Neuronal stem cell (in vitro differentiated cells): ENCODE results near the gene GPR12.

Experiments
- DNase-seq: peaks from one replicate; pipeline ENCODE4 v3.0.0-alpha.2; 2013; ENCODE audit warnings: low spot score
- H2AFZ ChIP-seq: one replicate; pipeline ENCODE4 v1.6.1; 2013; ENCODE audit warnings: mild to moderate bottlenecking, low read length, inconsistent platforms
- H2AK5ac ChIP-seq: 2 replicates; pipeline ENCODE4 v1.6.1; 2013; ENCODE audit warnings: low read depth, mild to moderate bottlenecking, inconsistent platforms, low read length, moderate library complexity, mixed read lengths
- H2BK120ac ChIP-seq: 2 replicates; pipeline ENCODE4 v1.6.1; 2013; ENCODE audit warnings: low read depth, mild to moderate bottlenecking, inconsistent platforms, low read length, moderate library complexity, mixed read lengths
- H2BK12ac ChIP-seq: one replicate; pipeline ENCODE4 v1.6.1; 2013; ENCODE audit warnings: low read length, inconsistent platforms
- H2BK15ac ChIP-seq: 2 replicates; pipeline ENCODE4 v1.6.1; 2013; ENCODE audit warnings: mild to moderate bottlenecking, low read length, inconsistent platforms, mixed read lengths
- H2BK5ac ChIP-seq: one replicate; pipeline ENCODE4 v1.6.1; 2013; ENCODE audit warnings: inconsistent platforms, mild to moderate bottlenecking, low read length, moderate library complexity
- H3K14ac ChIP-seq: one replicate; pipeline ENCODE4 v1.6.1; 2013; ENCODE audit warnings: low read length, inconsistent platforms
- H3K18ac ChIP-seq: 2 replicates; pipeline ENCODE4 v1.6.1; 2013; ENCODE audit warnings: low read length, inconsistent platforms
- H3K23ac ChIP-seq: 2 replicates; pipeline ENCODE4 v1.6.1; 2013; ENCODE audit warnings: low read depth, mild to moderate bottlenecking, mixed read lengths, low read length, inconsistent platforms; ENCODE audit not compliant: poor library complexity
- H3K27ac ChIP-seq: replicated peaks from 3 replicates; pipeline ENCODE4 v1.5.1; 2013; ENCODE audit warnings: low read length, inconsistent platforms
- H3K27me3 ChIP-seq, 3 experiments: 2 replicates each; pipeline ENCODE4 v1.6.1; 2013; ENCODE audit warnings: low read length in 3 of 3, mild to moderate bottlenecking in 2 of 3, inconsistent platforms in 1 of 3, low read depth in 1 of 3, mixed read lengths in 1 of 3, moderate library complexity in 1 of 3; ENCODE audit not compliant: control insufficient read depth in 3 of 3, insufficient read depth in 3 of 3
- H3K36me3 ChIP-seq, 2 donors: replicated peaks in 1 of 2; 2 replicates each; pipeline ENCODE4 v1.6.1; 2013; ENCODE audit warnings: low read length in 2 of 2; ENCODE audit not compliant: control insufficient read depth in 2 of 2, insufficient read depth in 2 of 2
- H3K4ac ChIP-seq: 2 replicates; pipeline ENCODE4 v1.6.1; 2013; ENCODE audit warnings: inconsistent platforms, mild to moderate bottlenecking, low read length, moderate library complexity
- H3K4me1 ChIP-seq, 2 donors: 1 replicate in 1 of 2; 2 replicates in 1 of 2; pipeline ENCODE4 v1.6.1; 2013; ENCODE audit warnings: low read length in 2 of 2, low read depth in 1 of 2; ENCODE audit not compliant: control insufficient read depth in 2 of 2, insufficient read depth in 1 of 2
- H3K4me2 ChIP-seq: one replicate; pipeline ENCODE4 v1.6.1; 2013; ENCODE audit warnings: mild to moderate bottlenecking, low read length, inconsistent platforms; ENCODE audit not compliant: insufficient read depth, poor library complexity, severe bottlenecking
- H3K4me3 ChIP-seq, 2 donors: 2 replicates each; pipeline ENCODE4 v1.5.1; 2013; ENCODE audit warnings: low read length in 2 of 2, mild to moderate bottlenecking in 2 of 2, inconsistent platforms in 1 of 2, moderate library complexity in 1 of 2
- H3K79me1 ChIP-seq: one replicate; pipeline ENCODE4 v1.6.1; 2013; ENCODE audit warnings: low read depth, mild to moderate bottlenecking, inconsistent platforms, low read length, moderate library complexity
- H3K9ac ChIP-seq: one replicate; pipeline ENCODE4 v1.6.1; 2013; ENCODE audit warnings: mild to moderate bottlenecking, low read depth, low read length, inconsistent platforms; ENCODE audit not compliant: poor library complexity
- H3K9me3 ChIP-seq, 2 donors: replicated peaks in 1 of 2; 2 replicates each; pipeline versions ENCODE3 to v1.6.1; 2013; ENCODE audit warnings: low read length in 2 of 2, mild to moderate bottlenecking in 2 of 2, inconsistent platforms in 1 of 2, low read depth in 1 of 2, mixed read lengths in 1 of 2, moderate library complexity in 1 of 2; ENCODE audit not compliant: control insufficient read depth in 2 of 2, insufficient read depth in 1 of 2
- H4K8ac ChIP-seq: one replicate; pipeline ENCODE4 v1.6.1; 2013; ENCODE audit warnings: low read depth, mild to moderate bottlenecking, inconsistent platforms, low read length, moderate library complexity
- H4K91ac ChIP-seq: one replicate; pipeline ENCODE4 v1.6.1; 2013; ENCODE audit warnings: low read length, low read depth, mild to moderate bottlenecking, inconsistent platforms; ENCODE audit not compliant: poor library complexity
- WGBS, 2 donors: extraction: QIAGEN DNeasy Blood & Tissue Kit; methylation state at CpG; one replicate each; pipeline ENCODE4 v1.1.7; 2013; ENCODE audit warnings: missing lambda C conversion rate in 2 of 2, mixed read lengths in 1 of 2; ENCODE audit not compliant: insufficient read length in 2 of 2, insufficient replicate concordance in 1 of 2; ENCODE audit errors: extremely low coverage in 2 of 2; 5-methylcytosine and 5-hydroxymethylcytosine counted together

The GPR12 gene

GRCh38 chr13:26780411-26780810 lies 19.8 kb upstream of the GPR12 start:
- no peaks in the 10 kb centered on the region for H3K36me3 ChIP-seq
- H4K8ac ChIP-seq, result no peak overlapping the region
- H3K4me1 ChIP-seq, result peaks cover 0 to 7% of the 10 kb centered on the region in 2 donors
- no peak overlapping the region for H3K27ac ChIP-seq
- H2AFZ ChIP-seq, result no peak overlapping the region
- H3K79me1 ChIP-seq, result no peaks in the 10 kb centered on the region
- no peak for DNase-seq
- no peak overlapping the region for H2AK5ac ChIP-seq
- no peak overlapping the region for H3K4ac ChIP-seq
- H3K14ac ChIP-seq, result no peak overlapping the region
- H3K23ac ChIP-seq, result no peak overlapping the region
- H4K91ac ChIP-seq, result no peak overlapping the region
- no peaks in the 10 kb centered on the region for H3K9me3 ChIP-seq
- H2BK15ac ChIP-seq, result no peak overlapping the region
- H3K27me3 ChIP-seq, result peaks cover 0 to 13% (median 2%) of the 10 kb centered on the region in 3 experiments
- H2BK12ac ChIP-seq, result no peak overlapping the region
- no peak overlapping the region for H2BK5ac ChIP-seq
- no peak overlapping the region for H2BK120ac ChIP-seq
- no peak overlapping the region for H3K4me2 ChIP-seq
- no peak overlapping the region for H3K4me3 ChIP-seq
- no CpG with 5 or more reads among the region's 4 CpGs for WGBS, 2 donors
- H3K18ac ChIP-seq, result no peak overlapping the region
- H3K9ac ChIP-seq, result no peak overlapping the region

DNA sequence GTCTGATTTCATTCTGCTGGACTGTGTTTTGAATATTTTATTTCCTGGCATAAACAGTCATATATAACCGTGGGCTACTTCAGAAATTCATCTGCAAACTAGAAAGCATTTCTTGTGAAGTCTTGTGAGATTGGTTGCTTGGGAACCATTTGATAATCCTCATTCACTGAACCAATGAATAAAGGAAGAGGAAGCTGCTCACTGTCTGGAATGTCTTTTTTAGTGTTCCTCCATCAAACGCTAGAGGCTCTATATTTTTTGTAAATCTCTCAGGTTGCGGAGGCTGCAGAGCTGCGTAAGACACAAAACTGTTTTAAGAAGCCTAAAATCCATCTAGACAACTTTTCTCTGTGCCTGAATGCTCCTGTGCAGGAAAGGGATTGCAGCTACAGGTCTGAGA lies 18.7 kb upstream of the GPR12 start:
- H3K27me3 ChIP-seq, result peaks cover 0 to 3% (median 0%) of the 10 kb centered on the region in 3 experiments

GRCh38 chr13:26772531-26772930 lies 11.9 kb upstream of the GPR12 start:
- Histone ChIP-seq H3K9ac (no peak overlapping the region), H2BK120ac (no peak overlapping the region), H2BK12ac (no peak overlapping the region), H2AK5ac (no peak overlapping the region), H3K4me3 (no peak overlapping the region), H4K8ac (no peak overlapping the region), H2AFZ (no peak overlapping the region), H3K18ac (no peak overlapping the region), H3K4me2 (no peak overlapping the region), H3K27ac (no peak overlapping the region), H3K23ac (no peak overlapping the region), H3K36me3 (no peaks in the 10 kb centered on the region), H3K27me3 (peaks cover 0 to 12% (median 0%) of the 10 kb centered on the region in 3 experiments), H3K79me1 (no peaks in the 10 kb centered on the region), H4K91ac (no peak overlapping the region), H3K4ac (no peak overlapping the region), H3K14ac (no peak overlapping the region), H3K4me1 (no peaks in the 10 kb centered on the region), H2BK15ac (no peak overlapping the region), H3K9me3 (no peaks in the 10 kb centered on the region), H2BK5ac (no peak overlapping the region)
- no CpG with 5 or more reads among the region's 5 CpGs for WGBS, 2 donors
- no peak for DNase-seq

More for the DNA sequence above, 18.7 kb upstream of the GPR12 start:
- Histone ChIP-seq H4K91ac (no peak overlapping the region), H3K4ac (no peak overlapping the region), H3K14ac (no peak overlapping the region), H3K4me3 (no peak overlapping the region), H2AFZ (no peak overlapping the region), H3K9me3 (no peaks in the 10 kb centered on the region), H2BK5ac (no peak overlapping the region), H2BK12ac (no peak overlapping the region), H3K27ac (no peak overlapping the region), H3K4me1 (no peaks in the 10 kb centered on the region), H3K23ac (no peak overlapping the region), H3K4me2 (no peak overlapping the region), H3K9ac (no peak overlapping the region), H2AK5ac (no peak overlapping the region), H4K8ac (no peak overlapping the region), H2BK15ac (no peak overlapping the region), H2BK120ac (no peak overlapping the region), H3K36me3 (no peaks in the 10 kb centered on the region), H3K18ac (no peak overlapping the region), H3K79me1 (no peaks in the 10 kb centered on the region)
- no peak for DNase-seq
- no CpG with 5 or more reads among the region's 4 CpGs for WGBS, 2 donors

DNA sequence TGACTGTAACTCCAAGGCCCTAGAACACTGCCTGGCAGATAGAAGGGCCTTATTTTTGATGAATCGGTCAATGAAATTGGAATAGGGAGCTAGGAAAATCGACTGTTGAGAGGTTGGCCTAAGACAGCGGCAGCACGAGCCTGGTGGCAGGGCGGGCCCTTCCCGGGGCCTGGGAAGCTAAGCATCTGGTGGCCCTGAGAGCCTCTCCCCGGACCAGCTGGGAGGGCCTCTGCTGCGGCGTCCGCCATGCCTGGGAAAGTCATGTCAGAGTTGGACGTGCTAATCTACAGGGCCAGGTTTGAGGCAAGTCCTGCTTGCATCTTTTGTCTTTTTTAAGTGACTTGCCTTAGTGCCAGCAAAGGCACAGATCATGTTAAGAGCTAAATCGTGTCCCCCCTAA lies 11.2 kb upstream of the GPR12 start:
- Histone ChIP-seq H3K14ac (no peak overlapping the region), H2BK5ac (no peak overlapping the region), H2AFZ (no peak overlapping the region), H3K27ac (no peak overlapping the region), H3K23ac (no peak overlapping the region), H2AK5ac (no peak overlapping the region), H3K79me1 (no peaks in the 10 kb centered on the region), H4K8ac (no peak overlapping the region), H3K4me3 (no peak overlapping the region), H3K4me2 (no peak overlapping the region), H3K4ac (no peak overlapping the region), H2BK12ac (no peak overlapping the region), H3K18ac (no peak overlapping the region), H3K9me3 (no peaks in the 10 kb centered on the region), H2BK120ac (no peak overlapping the region), H4K91ac (no peak overlapping the region), H3K9ac (no peak overlapping the region), H3K36me3 (no peaks in the 10 kb centered on the region), H2BK15ac (no peak overlapping the region), H3K27me3 (peaks cover 0 to 12% (median 0%) of the 10 kb centered on the region in 3 experiments), H3K4me1 (no peaks in the 10 kb centered on the region)
- WGBS, 2 donors, result no CpG with 5 or more reads among the region's 12 CpGs
- DNase-seq, result no peak
